ENCODE results near the gene METAP1D.
"Not testable (repeated sequence)": the region's sequence is repeated elsewhere in the genome, so short reads cannot be mapped to it uniquely, and the experiment has no call there.

METAP1D gene

DNA sequence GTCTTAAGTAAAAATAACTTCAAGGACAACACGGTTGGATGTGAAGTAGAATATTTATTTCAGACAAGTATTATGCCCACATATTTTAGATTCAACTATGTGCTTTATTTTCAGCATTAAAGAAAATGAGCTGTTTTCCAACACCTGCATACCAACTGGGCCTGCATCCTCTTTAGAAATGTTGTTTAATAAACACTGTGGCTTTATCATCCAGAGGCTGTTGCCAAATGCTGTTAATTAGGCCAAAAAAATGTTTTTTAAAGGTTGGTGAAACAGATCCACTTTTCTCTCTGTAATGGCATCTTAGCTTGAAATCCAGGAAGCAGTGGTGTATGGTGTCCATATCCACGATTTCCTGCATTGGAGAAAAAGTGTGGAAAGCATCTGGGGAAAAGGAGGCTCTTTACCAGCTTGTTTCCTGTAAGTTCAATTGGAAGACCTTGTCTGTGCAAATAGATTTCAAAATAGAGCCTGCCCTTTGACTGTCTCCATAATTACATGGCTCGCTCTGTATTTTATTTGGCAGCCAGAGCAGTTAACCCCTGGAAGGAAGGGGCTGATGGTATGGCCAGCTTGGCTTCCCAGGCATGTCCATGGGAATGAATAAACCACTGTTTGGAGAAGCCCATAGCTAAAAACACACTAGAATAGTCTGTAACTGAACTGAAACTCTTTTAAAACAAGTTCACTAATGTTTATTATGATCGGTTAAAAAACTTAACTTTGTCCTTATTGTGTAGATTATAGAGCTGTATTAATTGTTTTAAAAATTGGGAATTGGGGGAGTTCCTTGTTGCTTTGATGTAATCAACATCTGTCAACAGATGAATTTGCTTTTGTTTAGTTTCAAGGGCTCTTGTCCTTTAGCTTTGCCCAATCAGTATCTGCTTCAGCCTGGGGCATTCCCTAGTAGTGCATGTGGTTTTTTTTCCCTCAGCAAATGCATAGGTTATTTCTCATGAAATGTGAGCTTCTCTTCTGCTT, 52.5 kb downstream of the METAP1D start:
- Histone ChIP-seq H3K36me3 (replicated peaks) (no peaks in the 10 kb centered on the region), H3K4me3 (ENCODE audit: low read depth, low read length) (no peak overlapping the region), H3K27ac (no peak overlapping the region), H3K27me3 (replicated peaks) (no peaks in the 10 kb centered on the region)
- no peak for DNase-seq
- TF ChIP-seq, protein P1, sequence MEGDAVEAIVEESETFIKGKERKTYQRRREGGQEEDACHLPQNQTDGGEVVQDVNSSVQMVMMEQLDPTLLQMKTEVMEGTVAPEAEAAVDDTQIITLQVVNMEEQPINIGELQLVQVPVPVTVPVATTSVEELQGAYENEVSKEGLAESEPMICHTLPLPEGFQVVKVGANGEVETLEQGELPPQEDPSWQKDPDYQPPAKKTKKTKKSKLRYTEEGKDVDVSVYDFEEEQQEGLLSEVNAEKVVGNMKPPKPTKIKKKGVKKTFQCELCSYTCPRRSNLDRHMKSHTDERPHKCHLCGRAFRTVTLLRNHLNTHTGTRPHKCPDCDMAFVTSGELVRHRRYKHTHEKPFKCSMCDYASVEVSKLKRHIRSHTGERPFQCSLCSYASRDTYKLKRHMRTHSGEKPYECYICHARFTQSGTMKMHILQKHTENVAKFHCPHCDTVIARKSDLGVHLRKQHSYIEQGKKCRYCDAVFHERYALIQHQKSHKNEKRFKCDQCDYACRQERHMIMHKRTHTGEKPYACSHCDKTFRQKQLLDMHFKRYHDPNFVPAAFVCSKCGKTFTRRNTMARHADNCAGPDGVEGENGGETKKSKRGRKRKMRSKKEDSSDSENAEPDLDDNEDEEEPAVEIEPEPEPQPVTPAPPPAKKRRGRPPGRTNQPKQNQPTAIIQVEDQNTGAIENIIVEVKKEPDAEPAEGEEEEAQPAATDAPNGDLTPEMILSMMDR (IDR thresholded peaks at IDR 0.05; ENCODE audit: low read depth, low read length, missing control alignments): no peak
- in situ Hi-C loops (cut with HindIII; ENCODE audit: low pct_ligation_motif_present, low sequenced_read_pairs): no loop called here

GRCh38 chr2:172053486-172053885, 53.7 kb downstream of the METAP1D start:
- Histone ChIP-seq H3K27ac (no peak overlapping the region), H3K27me3 (replicated peaks) (no peaks in the 10 kb centered on the region), H3K36me3 (replicated peaks) (no peaks in the 10 kb centered on the region), H3K4me3 (ENCODE audit: low read depth, low read length) (no peak overlapping the region)
- in situ Hi-C loops (cut with HindIII; ENCODE audit: low pct_ligation_motif_present, low sequenced_read_pairs): no loop called here
- no peak for DNase-seq
- TF ChIP-seq, protein P1 (IDR thresholded peaks at IDR 0.05; ENCODE audit: low read depth, low read length, missing control alignments): no peak

DNA sequence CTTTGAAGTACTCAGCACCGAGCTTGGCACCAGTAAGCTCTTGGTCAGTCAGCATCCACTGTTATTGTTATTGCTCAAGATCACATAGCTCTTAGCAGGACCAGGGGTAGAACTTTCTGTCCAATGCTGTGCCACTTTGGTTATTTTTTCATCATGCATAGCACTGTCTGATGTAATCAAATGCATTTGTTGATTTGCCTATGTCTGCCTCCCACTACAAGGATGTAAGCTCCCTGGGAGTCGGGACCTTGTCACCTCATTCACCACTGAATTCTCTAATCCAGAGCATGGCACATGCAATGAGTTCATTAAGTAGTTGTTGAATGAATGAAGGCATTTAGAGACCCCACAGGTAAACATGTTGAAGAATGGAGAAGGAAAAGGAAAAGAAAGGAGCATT, 56.5 kb downstream of the METAP1D start:
- Histone ChIP-seq H3K27me3 (replicated peaks) (no peaks in the 10 kb centered on the region), H3K27ac (no peak overlapping the region), H3K36me3 (replicated peaks) (no peaks in the 10 kb centered on the region), H3K4me3 (ENCODE audit: low read depth, low read length) (no peak overlapping the region)
- TF ChIP-seq, protein P1 (IDR thresholded peaks at IDR 0.05; ENCODE audit: low read depth, low read length, missing control alignments): no peak
- DNase-seq: no peak
- in situ Hi-C loops (cut with HindIII; ENCODE audit: low pct_ligation_motif_present, low sequenced_read_pairs): no loop called here

DNA sequence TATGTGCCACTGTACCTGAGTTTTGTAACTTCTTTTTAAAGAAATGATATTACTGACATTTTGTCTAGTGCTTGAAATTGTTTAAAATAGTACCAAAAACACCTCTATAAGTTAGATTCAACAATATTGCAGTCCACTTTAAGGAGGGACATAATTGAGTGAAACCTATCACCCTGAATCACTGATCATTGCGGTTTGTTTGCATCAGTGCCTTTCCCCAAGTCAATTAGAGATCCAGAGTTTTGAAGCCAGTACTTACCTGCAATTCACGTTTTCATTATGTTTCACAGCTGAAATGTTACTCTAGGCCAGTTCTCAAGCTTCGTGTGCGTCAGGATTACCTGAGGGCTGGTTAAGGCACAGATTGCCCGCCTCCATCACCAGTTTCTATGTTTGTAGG, 58.9 kb downstream of the METAP1D start:
- H3K27me3 ChIP-seq (replicated peaks): no peaks in the 10 kb centered on the region
- TF ChIP-seq, protein P1 (IDR thresholded peaks at IDR 0.05; ENCODE audit: low read depth, low read length, missing control alignments): no peak
- no peak overlapping the region for H3K4me3 ChIP-seq (ENCODE audit: low read depth, low read length)
- in situ Hi-C loops (cut with HindIII; ENCODE audit: low pct_ligation_motif_present, low sequenced_read_pairs): no loop called here
- no peak overlapping the region for H3K27ac ChIP-seq
- H3K36me3 ChIP-seq (replicated peaks): no peaks in the 10 kb centered on the region
- no peak for DNase-seq

DNA sequence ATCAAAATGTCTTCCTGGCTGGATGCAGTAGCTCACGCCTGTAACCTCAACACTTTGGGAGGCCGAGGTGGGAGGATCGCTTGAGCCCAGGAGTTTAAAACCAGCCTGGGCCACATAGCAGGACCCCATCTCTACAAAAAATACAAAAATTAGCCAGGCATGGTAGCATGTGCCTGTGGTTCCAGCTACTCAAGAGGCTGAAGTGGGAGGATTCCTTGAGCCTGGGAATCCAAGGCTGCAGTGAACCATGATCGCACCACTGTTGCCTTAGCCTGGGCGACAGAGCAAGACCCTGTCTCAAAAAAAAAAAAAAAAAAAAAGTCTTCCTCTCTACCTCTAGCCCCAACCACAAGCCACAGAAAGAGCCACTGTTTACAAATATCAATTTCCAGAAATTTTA, 60.4 kb downstream of the METAP1D start:
- DNase-seq; H3K27ac ChIP-seq; H3K36me3 ChIP-seq (replicated peaks); H3K27me3 ChIP-seq (replicated peaks); in situ Hi-C loops (cut with HindIII; ENCODE audit: low pct_ligation_motif_present, low sequenced_read_pairs); H3K4me3 ChIP-seq (ENCODE audit: low read depth, low read length): not testable (repeated sequence)

- H3K27ac ChIP-seq: no peak overlapping the region
- no peaks in the 10 kb centered on the region for H3K27me3 ChIP-seq (replicated peaks)
- no peak for DNase-seq
- in situ Hi-C loops (cut with HindIII; ENCODE audit: low pct_ligation_motif_present, low sequenced_read_pairs): no loop called here
- H3K4me3 ChIP-seq (ENCODE audit: low read depth, low read length): no peak overlapping the region
- TF ChIP-seq, protein P1 (IDR thresholded peaks at IDR 0.05; ENCODE audit: low read depth, low read length, missing control alignments): no peak
- no peaks in the 10 kb centered on the region for H3K36me3 ChIP-seq (replicated peaks)
Measured at GRCh38 chr2:172062402-172063004, 62.8 kb downstream of the METAP1D start.
